Activated T-cell treated with anti-CD3 and anti-CD28 coated beads, Interleukin-2, amount 50 U/mL, for 48 hours (primary cell): Measurements from ENCODE around the gene MEGF11.
"Not testable (repeated sequence)": the region's sequence is repeated elsewhere in the genome, so short reads cannot be mapped to it uniquely, and the experiment has no call there.

Experiments used
- DNase-seq, 2 experiments: peaks; one replicate each; pipeline ENCODE4 v3.0.0-alpha.2; 2020

Gene MEGF11

GRCh38 chr15:65869126-65869953 lies 384.2 kb downstream of the MEGF11 start, which contains the start of gene RAB11A:
RAB11A (plus strand) TSS chr15:65869491; CDS start chr15:65869586, 95 bp downstream.
- peak; percentile 95 to 96 for DNase-seq

- DNase-seq = no peak
These were observed 384.9 kb downstream of the MEGF11 start for GRCh38 chr15:65868546-65869125.

- DNase-seq = not testable (repeated sequence)
These were observed 385.6 kb downstream of the MEGF11 start for GRCh38 chr15:65867933-65868332.

GRCh38 chr15:65867244-65867643 lies 386.3 kb downstream of the MEGF11 start:
- DNase-seq = no peak

- DNase-seq = no peak
These were observed 390.4 kb downstream of the MEGF11 start for GRCh38 chr15:65863106-65863505.

- peak; percentile 74 to 79 for DNase-seq
These were observed 390.9 kb downstream of the MEGF11 start for GRCh38 chr15:65862682-65863081.

GRCh38 chr15:65857718-65858402 lies 395.7 kb downstream of the MEGF11 start:
- no peak for DNase-seq

- DNase-seq = peak; percentile 84 to 90
These were observed 396.6 kb downstream of the MEGF11 start for GRCh38 chr15:65856821-65857455.

GRCh38 chr15:65851981-65852380 lies 401.6 kb downstream of the MEGF11 start:
- no peak for DNase-seq

GRCh38 chr15:65847989-65848388 lies 405.6 kb downstream of the MEGF11 start:
- no peak for DNase-seq

GRCh38 chr15:65845826-65846519 lies 407.6 kb downstream of the MEGF11 start:
- DNase-seq = no peak
